Suprapubic skin (tissue), 4 donors: Measurements from ENCODE around the gene SGK2.

Experiments
- CTCF ChIP-seq, 2 donors: fragments of 200-600 bp in 1 of 2; fragments of 450-650 bp in 1 of 2; sonication (generic) in 1 of 2; IDR thresholded peaks; one replicate each; pipeline ENCODE4 v1.5.1; 2016 to 2019; ENCODE audit warnings: antibody characterized with exemption in 2 of 2, mild to moderate bottlenecking in 1 of 2, moderate library complexity in 1 of 2
- EP300 ChIP-seq: sonication (generic); formaldehyde crosslinking; IDR thresholded peaks from one replicate; pipeline ENCODE4 v1.6.1; 2017; ENCODE audit warnings: antibody characterized with exemption
- POLR2AphosphoS5 ChIP-seq, 3 donors: sonication (generic); formaldehyde crosslinking; IDR thresholded peaks; one replicate each; pipeline ENCODE4 v1.6.1; 2017; ENCODE audit warnings: antibody characterized with exemption in 3 of 3

- TF ChIP-seq POLR2AphosphoS5 (IDR thresholded peaks at IDR 0.05) = no peak
- no peak for TF ChIP-seq EP300
- no peak for TF ChIP-seq CTCF (IDR thresholded peaks at IDR 0.05)
Measured at GRCh38 chr20:43545837-43546578, 12.8 kb upstream of the SGK2 start.
